Epithelial cell of proximal tubule (primary cell): Measurements from ENCODE around the gene PANX2. TPM values are rescaled to one million over a fixed set of nuclear protein-coding genes. Genes with fewer than 3 reads are reported as not detected.

ENCODE experiments used
- DNase-seq: peaks from one replicate; pipeline ENCODE4 v3.0.0-alpha.2; 2011; ENCODE audit warnings: low read depth
- H3K4me3 ChIP-seq: 2 replicates; pipeline ENCODE4 v1.5.1; 2011; ENCODE audit warnings: low read depth, mild to moderate bottlenecking, low read length
- CTCF ChIP-seq: conservative IDR thresholded peaks from 2 replicates; pipeline ENCODE4 v1.5.1; 2012; ENCODE audit warnings: low read depth, mild to moderate bottlenecking, low read length
- total RNA-seq: library from RNA; depleted of rRNA; stranded (reverse); fragments of >200 nt; gene quantifications from 2 replicates; pipeline ENCODE4 v1.2.3, GENCODE V29; 2015

Gene PANX2
- total RNA-seq, 1 donor from 2014 or later: 0.12 TPM

DNA sequence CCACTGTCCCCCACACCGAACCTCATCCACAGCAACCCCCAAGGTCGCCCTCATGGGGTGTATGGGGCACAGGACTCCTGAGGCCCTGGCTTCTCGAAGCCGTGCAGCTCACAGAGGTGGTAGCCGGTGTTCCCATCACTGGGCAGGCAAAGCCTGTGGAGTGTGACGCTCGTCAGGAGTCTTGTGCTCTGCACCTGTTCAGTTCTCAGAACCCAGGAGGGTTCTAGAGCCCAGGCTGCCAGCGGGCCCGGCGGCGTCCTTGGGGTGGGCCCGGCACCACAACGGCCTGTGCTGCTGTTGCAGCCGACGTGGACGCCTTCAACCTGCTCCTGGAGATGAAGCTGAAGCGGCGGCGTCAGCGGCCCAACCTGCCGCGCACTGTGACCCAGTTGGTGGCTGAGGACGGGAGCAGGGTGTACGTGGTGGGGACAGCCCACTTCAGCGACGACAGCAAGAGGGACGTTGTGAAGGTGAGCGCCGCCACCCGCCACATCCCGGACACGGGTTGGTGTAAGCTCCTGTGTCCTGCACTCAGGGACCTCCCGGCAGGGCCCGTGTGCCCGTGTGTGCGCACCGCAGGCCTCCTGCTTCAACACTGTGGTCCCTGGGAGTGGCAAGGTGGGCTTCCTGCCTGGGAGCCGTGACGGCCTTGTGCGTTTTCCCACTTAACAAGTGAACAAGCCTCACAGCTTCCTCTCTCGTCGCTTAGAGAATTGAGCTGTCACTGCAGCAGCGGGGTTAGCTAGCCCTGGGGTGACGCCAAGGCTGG, 23.7 kb downstream of the PANX2 start:
- H3K4me3 ChIP-seq: no peak overlapping the region
- no peak for DNase-seq
- TF ChIP-seq CTCF: no peak

DNA sequence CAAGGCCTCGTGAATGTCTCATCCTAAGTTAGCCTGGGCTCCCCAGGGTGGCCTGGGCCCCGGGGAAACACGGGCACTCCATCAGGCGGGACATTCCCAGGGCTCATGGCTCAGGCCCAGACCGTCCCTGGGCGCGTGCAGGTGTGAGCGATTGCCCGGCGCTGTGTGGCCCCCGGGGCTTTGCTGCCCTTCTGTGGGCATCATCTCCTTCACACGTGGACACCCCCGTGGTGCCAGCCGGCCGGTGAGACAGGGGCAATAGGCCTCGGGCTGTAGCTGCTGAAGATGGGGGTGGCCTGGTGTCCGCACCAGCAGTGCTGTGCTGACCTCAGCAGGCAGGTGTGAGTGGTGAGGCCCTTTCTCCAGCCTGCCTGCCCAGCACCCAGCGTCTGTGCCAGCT, 25.7 kb downstream of the PANX2 start:
- no peak overlapping the region for H3K4me3 ChIP-seq
- no peak for DNase-seq
- no peak for TF ChIP-seq CTCF

DNA sequence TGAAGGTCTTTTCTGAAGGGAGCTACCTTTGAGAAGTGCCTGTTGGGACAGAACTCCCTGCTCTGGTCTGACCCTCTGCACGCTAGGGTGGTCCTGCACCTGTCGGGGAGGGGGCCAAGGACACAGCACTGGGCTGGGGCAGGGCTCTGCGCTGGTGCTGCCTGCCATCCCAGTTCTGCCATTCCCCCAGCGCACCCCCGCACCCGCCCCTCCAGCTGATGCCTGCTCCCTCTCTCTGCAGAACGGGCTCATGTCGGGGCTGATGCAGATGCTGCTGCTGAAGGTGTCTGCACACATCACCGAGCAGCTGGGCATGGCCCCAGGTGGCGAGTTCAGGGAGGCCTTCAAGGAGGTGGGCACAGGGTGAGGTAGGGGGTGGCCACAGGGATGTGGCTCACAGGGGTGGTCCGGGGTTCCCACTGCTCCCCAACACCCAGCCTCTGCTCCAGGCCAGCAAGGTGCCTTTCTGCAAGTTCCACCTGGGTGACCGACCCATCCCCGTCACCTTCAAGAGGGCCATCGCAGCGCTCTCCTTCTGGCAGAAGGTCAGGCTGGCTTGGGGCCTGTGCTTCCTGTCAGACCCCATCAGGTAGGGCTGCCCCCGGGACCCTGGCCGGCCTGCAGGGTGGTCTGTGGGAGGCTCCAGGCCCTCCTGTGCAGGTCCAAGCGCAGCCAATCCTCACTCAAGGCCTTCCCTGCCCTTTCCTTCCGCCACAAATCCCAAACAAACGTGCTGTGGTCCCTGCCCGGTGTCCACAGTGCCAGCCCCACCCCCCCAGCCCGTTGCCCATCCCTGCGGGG, 26.7 kb downstream of the PANX2 start:
- DNase-seq: no peak
- H3K4me3 ChIP-seq: no peak overlapping the region
- TF ChIP-seq CTCF: no peak

DNA sequence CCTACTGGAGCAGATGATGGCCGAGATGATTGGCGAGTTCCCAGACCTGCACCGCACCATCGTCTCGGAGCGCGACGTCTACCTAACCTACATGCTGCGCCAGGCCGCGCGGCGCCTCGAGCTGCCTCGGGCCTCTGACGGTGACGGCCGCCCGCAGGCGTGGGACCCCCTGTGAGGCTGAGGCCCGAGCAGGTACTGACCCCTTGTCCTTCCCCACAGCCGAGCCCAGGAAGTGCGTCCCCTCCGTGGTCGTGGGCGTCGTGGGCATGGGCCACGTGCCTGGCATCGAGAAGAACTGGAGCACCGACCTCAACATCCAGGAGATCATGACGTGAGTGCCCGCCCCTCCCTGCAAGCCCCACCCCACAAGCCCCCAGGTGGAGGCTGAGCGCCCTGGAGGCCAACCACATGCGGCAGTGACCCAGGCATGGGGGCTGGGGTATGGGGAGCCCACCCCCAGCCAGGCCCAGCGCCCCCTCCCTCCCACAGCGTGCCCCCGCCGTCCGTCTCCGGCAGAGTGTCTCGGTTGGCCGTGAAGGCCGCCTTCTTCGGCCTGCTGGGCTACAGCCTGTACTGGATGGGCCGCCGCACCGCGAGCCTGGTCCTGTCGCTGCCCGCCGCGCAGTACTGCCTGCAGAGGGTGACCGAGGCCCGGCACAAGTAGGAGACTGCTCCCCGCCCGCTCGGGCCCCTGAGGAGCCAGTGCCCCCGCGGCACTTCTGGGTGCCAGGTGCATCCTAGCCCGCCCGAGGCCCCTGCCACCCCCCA, 27.5 kb downstream of the PANX2 start:
- no peak overlapping the region for H3K4me3 ChIP-seq
- no peak for TF ChIP-seq CTCF
- DNase-seq: no peak

- no peak for TF ChIP-seq CTCF
- DNase-seq: no peak
- H3K4me3 ChIP-seq: no peak overlapping the region
Observed at GRCh38 chr22:50198624-50199017, 28.1 kb downstream of the PANX2 start.

DNA sequence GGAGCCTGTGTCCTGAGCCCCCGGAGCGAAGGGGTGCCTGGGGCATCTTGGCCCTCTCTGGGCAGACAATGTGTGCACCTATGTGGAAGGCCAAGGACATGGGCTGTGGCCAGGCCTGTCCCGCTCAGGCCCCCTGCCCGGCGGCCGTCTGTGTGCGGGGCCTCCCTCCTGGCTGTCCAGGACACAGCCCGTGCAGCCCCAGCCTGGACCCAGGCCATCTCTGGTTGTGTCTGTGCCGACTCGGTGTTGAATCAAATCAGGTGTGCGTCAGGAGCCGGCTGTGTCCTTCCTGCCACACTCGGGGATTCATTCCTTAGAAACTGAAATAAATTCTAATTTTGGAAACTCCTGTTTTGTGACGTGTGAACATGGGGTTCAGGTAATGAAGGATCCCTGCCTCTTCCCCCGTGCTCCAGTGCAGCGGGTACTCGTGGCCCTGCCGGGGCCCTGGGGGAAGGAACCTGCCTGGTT, 28.8 kb downstream of the PANX2 start:
- no peak for TF ChIP-seq CTCF
- no peak for DNase-seq
- no peak overlapping the region for H3K4me3 ChIP-seq
